CD4-positive, alpha-beta T cell (primary cell): Measurements from ENCODE around the gene HOTAIR. TPM values are rescaled to one million over a fixed set of nuclear protein-coding genes. Genes with fewer than 3 reads are reported as not detected.

Source experiments
- ATAC-seq: fragments of 200-7000 bp; cut with Tn5 transposase; one replicate; pipeline ENCODE4 v1.10.0; 2022; ENCODE audit warnings: mild to moderate bottlenecking; ENCODE audit not compliant: poor library complexity
- CTCF ChIA-PET: fragments of 350-600 bp; sonication (Branson Sonifier 250); formaldehyde crosslinking; loops from one replicate; lab custom pipeline; 2021; ENCODE audit warnings: antibody characterized with exemption, inconsistent platforms; lab: Charles Lee
- POLR2A ChIA-PET: fragments of 350-600 bp; sonication (Branson Sonifier 250); formaldehyde crosslinking; loops from one replicate; lab custom pipeline; 2021; ENCODE audit warnings: antibody characterized with exemption, inconsistent platforms; lab: Charles Lee
- DNase-seq, 14 experiments: peaks; one replicate each; pipeline ENCODE4 v3.0.0-alpha.2; 2013 to 2020; ENCODE audit warnings: mixed read lengths in 2 of 14
- H3K27ac ChIP-seq, 2 donors: one replicate each; pipeline versions ENCODE4 v1.5.1 to v1.7.0; 2013; ENCODE audit warnings: low read length in 2 of 2, low read depth in 1 of 2, mild to moderate bottlenecking in 1 of 2
- H3K27me3 ChIP-seq, 2 experiments: 1 replicate in 1 of 2; 2 replicates in 1 of 2; pipeline versions ENCODE4 v1.6.1 to v1.7.0; 2013; ENCODE audit warnings: low read length in 2 of 2, control low read depth in 1 of 2, mild to moderate bottlenecking in 1 of 2, moderate library complexity in 1 of 2; ENCODE audit not compliant: insufficient read depth in 2 of 2, control insufficient read depth in 1 of 2
- H3K36me3 ChIP-seq: one replicate; pipeline ENCODE4 v1.6.1; 2013; ENCODE audit warnings: low read length, control low read depth; ENCODE audit not compliant: insufficient read depth
- H3K4me1 ChIP-seq: one replicate; pipeline ENCODE4 v1.6.1; 2013; ENCODE audit warnings: low read length, control low read depth; ENCODE audit not compliant: insufficient read depth
- H3K4me3 ChIP-seq: one replicate; pipeline ENCODE4 v1.5.1; 2013; ENCODE audit warnings: mild to moderate bottlenecking, low read length, moderate library complexity
- H3K9me3 ChIP-seq, 2 experiments: 1 replicate in 1 of 2; 2 replicates in 1 of 2; pipeline versions ENCODE4 v1.6.1 to v1.7.0; 2013; ENCODE audit warnings: low read length in 2 of 2, mild to moderate bottlenecking in 2 of 2, control low read depth in 1 of 2, moderate library complexity in 1 of 2; ENCODE audit not compliant: control insufficient read depth in 1 of 2, insufficient read depth in 1 of 2
- H3K27ac Mint-ChIP-seq: one replicate; pipeline ENCODE4 v1.8.0; 2020; ENCODE audit warnings: mixed read lengths
- H3K27me3 Mint-ChIP-seq: one replicate; pipeline ENCODE4 v1.8.0; 2021; ENCODE audit warnings: mixed read lengths
- H3K36me3 Mint-ChIP-seq: one replicate; pipeline ENCODE4 v1.8.0; 2021; ENCODE audit warnings: low read depth, mixed read lengths
- H3K4me1 Mint-ChIP-seq: one replicate; pipeline ENCODE4 v1.8.0; 2021; ENCODE audit warnings: low read depth, mixed read lengths
- H3K4me3 Mint-ChIP-seq: one replicate; pipeline ENCODE4 v1.8.0; 2020; ENCODE audit warnings: mild to moderate bottlenecking, mixed read lengths
- H3K9me3 Mint-ChIP-seq: one replicate; pipeline ENCODE4 v1.8.0; 2020; ENCODE audit warnings: mixed read lengths
- CTCF ChIP-seq: fragments of 200-600 bp; IDR thresholded peaks from one replicate; pipeline ENCODE4 v1.8.0; 2022; ENCODE audit warnings: antibody characterized with exemption, mild to moderate bottlenecking
- intact Hi-C, 2 experiments: fragments of 100-400 bp; cut with DNase I in 1 of 2; cut with micrococcal nuclease in 1 of 2; formaldehyde crosslinking; loops; one replicate each; pipeline versions ENCODE4 v1.15.1 to v1.9.0; 2023 to 2025; cut with DNase I, micrococcal nuclease
- total RNA-seq, 174 experiments: library from RNA in 2 of 174; stranded (reverse) in 2 of 174; gene quantifications; one replicate each; pipeline ENCODE4 v1.2.3 and lab custom pipeline; 2021 to 2026

HOTAIR gene
- total RNA-seq, 2 experiments from 2014 or later = not detected

DNA sequence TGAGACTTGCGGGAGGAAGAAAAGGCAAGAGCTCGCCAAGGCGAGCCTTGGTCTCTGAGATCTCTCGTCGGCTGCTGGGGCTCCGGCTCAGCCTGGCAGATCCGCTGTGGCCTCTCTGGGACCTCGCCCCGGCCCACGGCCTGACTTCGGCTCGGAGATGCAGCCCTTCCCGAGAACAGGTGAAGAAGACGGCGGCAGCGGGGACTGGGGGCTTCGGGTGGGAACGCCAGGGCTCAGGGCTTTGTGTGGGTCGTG lies 19.2 kb upstream of the HOTAIR start:
- H3K9me3 Mint-ChIP-seq = no peaks in the 10 kb centered on the region
- no peak overlapping the region for H3K4me3 ChIP-seq
- DNase-seq = no peak
- peaks cover 0 to 71% of the 10 kb centered on the region in 2 experiments for H3K9me3 ChIP-seq
- ChIA-PET CTCF (no interaction called here), POLR2A (no interaction called here)
- H3K27ac Mint-ChIP-seq = no peak overlapping the region
- H3K27ac ChIP-seq = no peak overlapping the region
- peaks cover 98 to 100% of the 10 kb centered on the region in 2 experiments for H3K27me3 ChIP-seq
- H3K4me1 ChIP-seq = peaks cover 55% of the 10 kb centered on the region
- H3K4me1 Mint-ChIP-seq = peaks cover 65% of the 10 kb centered on the region
- intact Hi-C loops = no loop called here
- H3K36me3 Mint-ChIP-seq = no peaks in the 10 kb centered on the region
- H3K4me3 Mint-ChIP-seq = peak overlapping the region; percentile 84
- peaks cover 100% of the 10 kb centered on the region for H3K27me3 Mint-ChIP-seq
- H3K36me3 ChIP-seq = no peaks in the 10 kb centered on the region
- ATAC-seq = no peak
- TF ChIP-seq CTCF = no peak

GRCh38 chr12:53993162-53994008 lies 18.6 kb upstream of the HOTAIR start:
- peaks cover 57% of the 10 kb centered on the region for H3K4me1 ChIP-seq
- no peak overlapping the region for H3K27ac Mint-ChIP-seq
- no peak for TF ChIP-seq CTCF

DNA sequence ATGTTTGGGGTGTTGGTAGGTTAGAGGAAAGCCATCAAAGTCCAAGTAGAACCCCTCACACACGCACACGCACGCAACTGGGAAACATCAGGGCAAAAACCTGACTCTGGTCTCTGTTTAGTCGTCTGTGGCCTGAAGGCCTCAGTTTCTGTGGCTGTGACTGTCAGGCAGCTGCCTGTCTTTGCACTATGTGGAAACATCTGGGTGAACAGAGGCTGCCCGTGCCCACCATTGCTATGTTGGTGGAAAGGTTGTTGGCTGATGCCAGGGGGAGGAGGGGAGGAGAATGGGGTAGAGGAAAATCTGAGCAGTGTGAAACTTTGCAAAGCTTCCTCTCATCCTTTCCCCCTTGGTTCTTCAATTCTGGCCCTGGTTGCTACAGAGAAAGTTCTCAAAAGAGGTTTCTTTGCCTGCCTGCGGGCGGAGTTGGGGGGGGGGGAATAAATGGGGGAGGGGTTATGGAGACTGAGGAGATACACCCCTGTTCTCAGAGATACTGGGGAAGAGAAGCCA lies 17.7 kb upstream of the HOTAIR start:
- TF ChIP-seq CTCF = no peak
- H3K9me3 ChIP-seq = peaks cover 2 to 59% of the 10 kb centered on the region in 2 experiments
- Mint-ChIP-seq H3K4me1 (peaks cover 57% of the 10 kb centered on the region), H3K27me3 (peaks cover 100% of the 10 kb centered on the region), H3K9me3 (no peaks in the 10 kb centered on the region), H3K36me3 (no peaks in the 10 kb centered on the region), H3K4me3 (no peak overlapping the region), H3K27ac (no peak overlapping the region)
- ATAC-seq (no peak), DNase-seq (no peak)
- peaks cover 51% of the 10 kb centered on the region for H3K4me1 ChIP-seq
- peaks cover 98 to 100% of the 10 kb centered on the region in 2 experiments for H3K27me3 ChIP-seq
- CTCF ChIA-PET = interaction anchor here (0.8 to 1.2 kb wide), 4 partner anchors 12 to 216 kb away, joined by 3 read pairs; no protein-coding TSS in a partner anchor
- POLR2A ChIA-PET = no interaction called here
- intact Hi-C loops = no loop called here
- H3K27ac ChIP-seq = no peak overlapping the region
- no peak overlapping the region for H3K4me3 ChIP-seq
- H3K36me3 ChIP-seq = no peaks in the 10 kb centered on the region

More at GRCh38 chr12:53993162-53994008, 18.6 kb upstream of the HOTAIR start:
- peaks cover 62% of the 10 kb centered on the region for H3K4me1 Mint-ChIP-seq
- intact Hi-C loops = no loop called here
- H3K4me3 ChIP-seq = no peak overlapping the region
- H3K4me3 Mint-ChIP-seq = peak overlapping the region; percentile 84
- peaks cover 100% of the 10 kb centered on the region for H3K27me3 Mint-ChIP-seq
- DNase-seq = no peak
- no peaks in the 10 kb centered on the region for H3K36me3 ChIP-seq
- POLR2A ChIA-PET = no interaction called here
- H3K27me3 ChIP-seq = peaks cover 98 to 100% of the 10 kb centered on the region in 2 experiments
- no peak overlapping the region for H3K27ac ChIP-seq
- H3K9me3 ChIP-seq = peaks cover 0 to 68% of the 10 kb centered on the region in 2 experiments
- CTCF ChIA-PET = interaction anchor here (0.9 kb wide), 1 partner anchor 198 kb away, joined by 3 read pairs; no protein-coding TSS in a partner anchor
- ATAC-seq = no peak
- no peaks in the 10 kb centered on the region for H3K36me3 Mint-ChIP-seq
- H3K9me3 Mint-ChIP-seq = no peaks in the 10 kb centered on the region
